H9 (cell line): ENCODE measurements around the gene TMCO6. TPM values are rescaled to one million over a fixed set of nuclear protein-coding genes. Genes with fewer than 3 reads are reported as not detected.

ENCODE experiments used
- DNase-seq: peaks from one replicate; pipeline ENCODE4 v3.0.0-alpha.2; 2017
- H2AFZ ChIP-seq: one replicate; pipeline ENCODE4 v1.6.1; 2013; ENCODE audit warnings: mild to moderate bottlenecking, low read length, control low read depth, moderate library complexity
- H2AK5ac ChIP-seq: 2 replicates; pipeline ENCODE4 v1.6.1; 2013; ENCODE audit warnings: low read length, control low read depth, mixed read lengths; ENCODE audit not compliant: insufficient read length
- H2BK120ac ChIP-seq: one replicate; pipeline ENCODE4 v1.6.1; 2013; ENCODE audit warnings: low read depth, mild to moderate bottlenecking, low read length, control low read depth, inconsistent platforms; ENCODE audit not compliant: poor library complexity, severe bottlenecking
- H2BK12ac ChIP-seq: 2 replicates; pipeline ENCODE4 v1.6.1; 2013; ENCODE audit warnings: low read length, control low read depth, mixed read lengths, low read depth; ENCODE audit not compliant: insufficient read length
- H2BK15ac ChIP-seq: 2 replicates; pipeline ENCODE4 v1.6.1; 2013; ENCODE audit warnings: low read depth, low read length, control low read depth
- H2BK20ac ChIP-seq: one replicate; pipeline ENCODE4 v1.6.1; 2013; ENCODE audit warnings: low read depth, mild to moderate bottlenecking, low read length, control low read depth, inconsistent platforms; ENCODE audit not compliant: poor library complexity, severe bottlenecking
- H2BK5ac ChIP-seq: 2 replicates; pipeline ENCODE4 v1.6.1; 2013; ENCODE audit warnings: low read length, control low read depth, mixed read lengths; ENCODE audit not compliant: insufficient read length
- H3K14ac ChIP-seq: 2 replicates; pipeline ENCODE4 v1.6.1; 2013; ENCODE audit warnings: low read length, control low read depth; ENCODE audit not compliant: insufficient read depth
- H3K18ac ChIP-seq: 2 replicates; pipeline ENCODE4 v1.6.1; 2013; ENCODE audit warnings: low read depth, mild to moderate bottlenecking, mixed read lengths, low read length, control low read depth; ENCODE audit not compliant: insufficient read length
- H3K23ac ChIP-seq: 2 replicates; pipeline ENCODE4 v1.6.1; 2013; ENCODE audit warnings: low read length, control low read depth, mixed read lengths, low read depth; ENCODE audit not compliant: insufficient read length
- H3K23me2 ChIP-seq: 2 replicates; pipeline ENCODE4 v1.6.1; 2013; ENCODE audit warnings: low read depth, mild to moderate bottlenecking, mixed read lengths, low read length, control low read depth; ENCODE audit not compliant: insufficient read length, poor library complexity, severe bottlenecking
- H3K27ac ChIP-seq: 2 replicates; pipeline ENCODE4 v1.5.1; 2013; ENCODE audit warnings: low read length, control low read depth, mixed read lengths, low read depth; ENCODE audit not compliant: insufficient read length
- H3K27me3 ChIP-seq: 2 replicates; pipeline ENCODE4 v1.6.1; 2013; ENCODE audit warnings: low read length, control low read depth, inconsistent platforms; ENCODE audit not compliant: insufficient read depth
- H3K4ac ChIP-seq: 2 replicates; pipeline ENCODE4 v1.6.1; 2013; ENCODE audit warnings: low read depth, mild to moderate bottlenecking, control low read depth, inconsistent platforms, low read length, moderate library complexity
- H3K4me1 ChIP-seq: 2 replicates; pipeline ENCODE4 v1.6.1; 2013; ENCODE audit warnings: low read length, control low read depth, inconsistent platforms; ENCODE audit not compliant: insufficient read depth
- H3K4me2 ChIP-seq: 2 replicates; pipeline ENCODE4 v1.6.1; 2013; ENCODE audit warnings: low read length, control low read depth, mixed read lengths; ENCODE audit not compliant: insufficient read length, insufficient read depth
- H3K56ac ChIP-seq: 2 replicates; pipeline ENCODE4 v1.6.1; 2013; ENCODE audit warnings: low read depth, mild to moderate bottlenecking, mixed read lengths, low read length, control low read depth; ENCODE audit not compliant: insufficient read length
- H3K79me1 ChIP-seq: 2 replicates; pipeline ENCODE4 v1.6.1; 2013; ENCODE audit warnings: low read depth, mild to moderate bottlenecking, moderate library complexity, low read length, control low read depth, inconsistent platforms; ENCODE audit not compliant: insufficient read depth, poor library complexity, severe bottlenecking
- H3K79me2 ChIP-seq: 2 replicates; pipeline ENCODE4 v1.6.1; 2013; ENCODE audit warnings: low read length, control low read depth, inconsistent platforms; ENCODE audit not compliant: insufficient read depth
- H3K9ac ChIP-seq: 2 replicates; pipeline ENCODE4 v1.6.1; 2013; ENCODE audit warnings: low read length, control low read depth, mixed read lengths; ENCODE audit not compliant: insufficient read length; ENCODE audit errors: extremely low read depth
- H3K9me3 ChIP-seq: one replicate; pipeline ENCODE4 v1.6.1; 2013; ENCODE audit warnings: low read depth, low read length, inconsistent platforms; ENCODE audit not compliant: control insufficient read depth
- H3T11ph ChIP-seq: one replicate; pipeline ENCODE4 v1.6.1; 2013; ENCODE audit warnings: mild to moderate bottlenecking, low read length, control low read depth, inconsistent platforms
- H4K20me1 ChIP-seq: one replicate; pipeline ENCODE4 v1.6.1; 2013; ENCODE audit not compliant: control insufficient read depth, insufficient read length, insufficient read depth
- H4K5ac ChIP-seq: 2 replicates; pipeline ENCODE4 v1.6.1; 2013; ENCODE audit warnings: low read depth, mild to moderate bottlenecking, mixed read lengths, low read length, control low read depth; ENCODE audit not compliant: insufficient read length
- H4K8ac ChIP-seq: replicated peaks from 2 replicates; pipeline ENCODE4 v1.6.1; 2013; ENCODE audit warnings: low read length, control low read depth, mixed read lengths, low read depth; ENCODE audit not compliant: insufficient read length
- H4K91ac ChIP-seq: 2 replicates; pipeline ENCODE4 v1.6.1; 2013; ENCODE audit warnings: low read depth, mild to moderate bottlenecking, moderate library complexity, mixed read lengths, low read length, control low read depth; ENCODE audit not compliant: insufficient read length
- H3K27ac Mint-ChIP-seq, 3 experiments: 2 replicates in 2 of 3; 3 replicates in 1 of 3; pipeline ENCODE4 v1.8.0; 2020 to 2021; ENCODE audit warnings: mixed read lengths in 3 of 3, mild to moderate bottlenecking in 1 of 3, moderate library complexity in 1 of 3
- H3K27me3 Mint-ChIP-seq: 2 replicates; pipeline ENCODE4 v1.8.0; 2021; ENCODE audit warnings: low read depth, mild to moderate bottlenecking, moderate library complexity, mixed read lengths
- H3K36me3 Mint-ChIP-seq, 3 experiments: 2 replicates in 2 of 3; 3 replicates in 1 of 3; pipeline ENCODE4 v1.8.0; 2020 to 2021; ENCODE audit warnings: low read depth in 3 of 3, mixed read lengths in 3 of 3; ENCODE audit not compliant: insufficient read depth in 1 of 3
- H3K4me1 Mint-ChIP-seq, 2 experiments: 2 replicates each; pipeline ENCODE4 v1.8.0; 2020; ENCODE audit warnings: mixed read lengths in 2 of 2
- H3K4me3 Mint-ChIP-seq, 2 experiments: 2 replicates in 1 of 2; 3 replicates in 1 of 2; pipeline ENCODE4 v1.8.0; 2020 to 2021; ENCODE audit warnings: mild to moderate bottlenecking in 2 of 2, mixed read lengths in 2 of 2, moderate library complexity in 1 of 2
- H3K9me3 Mint-ChIP-seq, 2 experiments: 2 replicates in 1 of 2; 3 replicates in 1 of 2; pipeline ENCODE4 v1.8.0; 2020; ENCODE audit warnings: mild to moderate bottlenecking in 2 of 2, mixed read lengths in 2 of 2, moderate library complexity in 1 of 2
- WGBS: extraction: QIAGEN DNeasy Blood & Tissue Kit; methylation state at CpG from one replicate; pipeline ENCODE4 v1.1.7; 2013; ENCODE audit warnings: missing lambda C conversion rate, low lambda C conversion rate, mixed read lengths; ENCODE audit not compliant: insufficient read length; ENCODE audit errors: extremely low coverage; 5-methylcytosine and 5-hydroxymethylcytosine counted together
- total RNA-seq: library from RNA; stranded (reverse); gene quantifications from 2 replicates; pipeline ENCODE4 v1.2.1, GENCODE V29; 2021
- TF ChIP-seq, protein P1 (sequence below): fragments of 200-600 bp; sonication (generic); conservative IDR thresholded peaks from 3 replicates; pipeline ENCODE4 v1.8.0; 2021; ENCODE audit warnings: antibody characterized with exemption, mild to moderate bottlenecking

TMCO6 gene
- total RNA-seq, 1 experiment from 2014 or later, result 39.3 TPM

- TF ChIP-seq, protein P1, sequence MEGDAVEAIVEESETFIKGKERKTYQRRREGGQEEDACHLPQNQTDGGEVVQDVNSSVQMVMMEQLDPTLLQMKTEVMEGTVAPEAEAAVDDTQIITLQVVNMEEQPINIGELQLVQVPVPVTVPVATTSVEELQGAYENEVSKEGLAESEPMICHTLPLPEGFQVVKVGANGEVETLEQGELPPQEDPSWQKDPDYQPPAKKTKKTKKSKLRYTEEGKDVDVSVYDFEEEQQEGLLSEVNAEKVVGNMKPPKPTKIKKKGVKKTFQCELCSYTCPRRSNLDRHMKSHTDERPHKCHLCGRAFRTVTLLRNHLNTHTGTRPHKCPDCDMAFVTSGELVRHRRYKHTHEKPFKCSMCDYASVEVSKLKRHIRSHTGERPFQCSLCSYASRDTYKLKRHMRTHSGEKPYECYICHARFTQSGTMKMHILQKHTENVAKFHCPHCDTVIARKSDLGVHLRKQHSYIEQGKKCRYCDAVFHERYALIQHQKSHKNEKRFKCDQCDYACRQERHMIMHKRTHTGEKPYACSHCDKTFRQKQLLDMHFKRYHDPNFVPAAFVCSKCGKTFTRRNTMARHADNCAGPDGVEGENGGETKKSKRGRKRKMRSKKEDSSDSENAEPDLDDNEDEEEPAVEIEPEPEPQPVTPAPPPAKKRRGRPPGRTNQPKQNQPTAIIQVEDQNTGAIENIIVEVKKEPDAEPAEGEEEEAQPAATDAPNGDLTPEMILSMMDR, result no peak
- Histone ChIP-seq H3T11ph (no peak overlapping the region), H2BK15ac (no peak overlapping the region), H2BK20ac (no peak overlapping the region), H4K5ac (no peak overlapping the region), H4K8ac (no peak overlapping the region), H3K23me2 (no peaks in the 10 kb centered on the region), H2AFZ (no peak overlapping the region), H3K9ac (no peak overlapping the region), H3K56ac (no peak overlapping the region), H2AK5ac (no peak overlapping the region), H3K9me3 (peaks cover 17% of the 10 kb centered on the region), H3K79me1 (no peaks in the 10 kb centered on the region), H3K4me1 (no peaks in the 10 kb centered on the region), H4K91ac (no peak overlapping the region), H2BK12ac (no peak overlapping the region), H2BK120ac (no peak overlapping the region), H3K79me2 (no peaks in the 10 kb centered on the region), H3K4ac (no peak overlapping the region), H3K14ac (no peak overlapping the region), H3K18ac (no peak overlapping the region), H3K27ac (no peak overlapping the region), H2BK5ac (no peak overlapping the region), H4K20me1 (no peaks in the 10 kb centered on the region), H3K23ac (no peak overlapping the region), H3K27me3 (no peaks in the 10 kb centered on the region), H3K4me2 (no peak overlapping the region)
- DNase-seq, result no peak
- Mint-ChIP-seq H3K36me3 (peaks cover 4 to 13% (median 11%) of the 10 kb centered on the region in 3 experiments; a peak in 6 of 7 replicates), H3K4me3 (no peak overlapping the region), H3K9me3 (peaks cover 43 to 44% of the 10 kb centered on the region in 2 experiments), H3K27me3 (peaks cover 6% of the 10 kb centered on the region), H3K4me1 (no peaks in the 10 kb centered on the region), H3K27ac (no peak overlapping the region; a peak in 1 of 7 replicates)
- WGBS, result no CpG with 5 or more reads among the region's 4 CpGs
Measured at GRCh38 chr5:140631036-140631417, 8.2 kb upstream of the TMCO6 start.
